ENCODE data around the gene CACNA1F. TPM values are rescaled to one million over a fixed set of nuclear protein-coding genes. Genes with fewer than 3 reads are reported as not detected.

CACNA1F gene
- total RNA-seq, 1 donor from 2014 or later: 0.47 TPM

DNA sequence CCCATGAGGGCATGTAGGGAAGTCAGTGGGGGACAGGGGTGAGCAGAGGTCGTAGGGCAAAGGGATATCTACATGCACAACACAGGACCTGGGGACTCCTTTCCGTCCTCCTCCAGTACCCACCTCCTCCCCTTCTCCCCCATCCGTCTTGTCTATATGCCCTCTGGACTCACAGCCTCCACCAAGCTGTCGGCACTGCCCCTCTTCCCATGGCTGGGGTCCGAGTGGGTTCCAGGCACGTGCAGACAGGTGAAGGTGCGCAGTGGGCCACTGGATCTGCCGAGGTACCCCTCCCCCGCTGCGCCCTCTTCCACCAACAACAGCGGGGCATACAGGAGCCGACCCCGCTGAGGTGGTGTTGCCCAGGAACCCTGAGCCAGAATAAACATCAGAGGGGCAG lies 27.7 kb downstream of the CACNA1F start:
- no peaks in the 10 kb centered on the region for H3K36me3 Mint-ChIP-seq (ENCODE audit: unreplicated experiment)
- peaks cover 2% of the 10 kb centered on the region for H3K4me1 Mint-ChIP-seq (ENCODE audit: low read depth, unreplicated experiment)
- no peak overlapping the region for H3K27ac Mint-ChIP-seq (ENCODE audit: unreplicated experiment)
- TF ChIP-seq, protein P1, sequence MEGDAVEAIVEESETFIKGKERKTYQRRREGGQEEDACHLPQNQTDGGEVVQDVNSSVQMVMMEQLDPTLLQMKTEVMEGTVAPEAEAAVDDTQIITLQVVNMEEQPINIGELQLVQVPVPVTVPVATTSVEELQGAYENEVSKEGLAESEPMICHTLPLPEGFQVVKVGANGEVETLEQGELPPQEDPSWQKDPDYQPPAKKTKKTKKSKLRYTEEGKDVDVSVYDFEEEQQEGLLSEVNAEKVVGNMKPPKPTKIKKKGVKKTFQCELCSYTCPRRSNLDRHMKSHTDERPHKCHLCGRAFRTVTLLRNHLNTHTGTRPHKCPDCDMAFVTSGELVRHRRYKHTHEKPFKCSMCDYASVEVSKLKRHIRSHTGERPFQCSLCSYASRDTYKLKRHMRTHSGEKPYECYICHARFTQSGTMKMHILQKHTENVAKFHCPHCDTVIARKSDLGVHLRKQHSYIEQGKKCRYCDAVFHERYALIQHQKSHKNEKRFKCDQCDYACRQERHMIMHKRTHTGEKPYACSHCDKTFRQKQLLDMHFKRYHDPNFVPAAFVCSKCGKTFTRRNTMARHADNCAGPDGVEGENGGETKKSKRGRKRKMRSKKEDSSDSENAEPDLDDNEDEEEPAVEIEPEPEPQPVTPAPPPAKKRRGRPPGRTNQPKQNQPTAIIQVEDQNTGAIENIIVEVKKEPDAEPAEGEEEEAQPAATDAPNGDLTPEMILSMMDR (IDR thresholded peaks at IDR 0.05; ENCODE audit: partially characterized antibody, unreplicated experiment): no peak
- H3K27me3 Mint-ChIP-seq (ENCODE audit: unreplicated experiment): peaks cover 4% of the 10 kb centered on the region
- peaks cover 3% of the 10 kb centered on the region for H3K9me3 Mint-ChIP-seq (ENCODE audit: unreplicated experiment)
- no peak overlapping the region for H3K4me3 Mint-ChIP-seq (ENCODE audit: unreplicated experiment)
- no peak for DNase-seq

DNA sequence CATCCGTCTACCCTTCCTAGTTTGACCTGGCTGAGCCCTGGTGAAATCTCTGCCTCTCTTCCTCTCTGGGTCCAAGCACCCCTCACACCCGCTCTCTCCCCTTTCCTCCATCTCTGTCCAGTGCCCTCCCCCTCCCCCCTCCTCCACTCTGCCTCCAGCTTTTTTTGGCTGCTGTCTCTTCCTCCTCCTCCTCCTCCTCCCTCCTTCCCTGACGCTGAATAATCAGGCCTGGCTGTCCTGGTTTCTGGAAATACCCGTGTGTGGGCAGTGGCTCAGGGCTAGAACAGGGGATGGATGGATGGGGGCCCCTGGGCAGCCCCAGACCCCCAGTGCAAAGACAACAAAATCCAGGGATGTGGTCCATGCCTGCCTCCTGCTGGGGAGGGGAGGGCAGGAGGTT lies 28.4 kb downstream of the CACNA1F start:
- Mint-ChIP-seq H3K27ac (ENCODE audit: unreplicated experiment) (no peak overlapping the region), H3K4me1 (ENCODE audit: low read depth, unreplicated experiment) (peaks cover 2% of the 10 kb centered on the region), H3K4me3 (ENCODE audit: unreplicated experiment) (no peak overlapping the region), H3K9me3 (ENCODE audit: unreplicated experiment) (peaks cover 3% of the 10 kb centered on the region), H3K36me3 (ENCODE audit: unreplicated experiment) (no peaks in the 10 kb centered on the region), H3K27me3 (ENCODE audit: unreplicated experiment) (peaks cover 4% of the 10 kb centered on the region)
- DNase-seq: no peak
- TF ChIP-seq, protein P1 (IDR thresholded peaks at IDR 0.05; ENCODE audit: partially characterized antibody, unreplicated experiment): no peak

DNA sequence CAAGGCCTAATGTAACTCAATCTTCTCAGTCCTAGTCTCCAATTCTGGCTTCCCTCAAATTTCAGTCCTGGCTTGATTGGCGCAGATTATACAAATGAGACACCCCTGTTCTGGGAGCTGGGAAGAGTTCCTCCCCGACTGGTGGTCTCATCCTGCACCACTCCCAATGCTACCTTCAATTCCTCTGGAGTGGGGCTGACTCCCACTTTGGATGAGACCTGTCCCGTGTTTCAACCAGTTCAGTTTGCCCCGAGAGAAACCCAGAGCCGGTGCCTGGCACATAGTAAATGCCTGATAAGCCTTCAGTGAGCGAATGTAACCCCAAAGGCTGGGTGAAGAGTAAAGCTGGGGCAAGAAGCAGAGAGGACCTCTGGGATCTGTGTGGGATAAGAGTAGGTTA lies 29.1 kb downstream of the CACNA1F start:
- Mint-ChIP-seq H3K27me3 (ENCODE audit: unreplicated experiment) (peaks cover 4% of the 10 kb centered on the region), H3K36me3 (ENCODE audit: unreplicated experiment) (no peaks in the 10 kb centered on the region), H3K4me1 (ENCODE audit: low read depth, unreplicated experiment) (peaks cover 2% of the 10 kb centered on the region), H3K27ac (ENCODE audit: unreplicated experiment) (no peak overlapping the region), H3K9me3 (ENCODE audit: unreplicated experiment) (peaks cover 3% of the 10 kb centered on the region), H3K4me3 (ENCODE audit: unreplicated experiment) (no peak overlapping the region)
- DNase-seq: no peak
- TF ChIP-seq, protein P1 (IDR thresholded peaks at IDR 0.05; ENCODE audit: partially characterized antibody, unreplicated experiment): no peak

DNA sequence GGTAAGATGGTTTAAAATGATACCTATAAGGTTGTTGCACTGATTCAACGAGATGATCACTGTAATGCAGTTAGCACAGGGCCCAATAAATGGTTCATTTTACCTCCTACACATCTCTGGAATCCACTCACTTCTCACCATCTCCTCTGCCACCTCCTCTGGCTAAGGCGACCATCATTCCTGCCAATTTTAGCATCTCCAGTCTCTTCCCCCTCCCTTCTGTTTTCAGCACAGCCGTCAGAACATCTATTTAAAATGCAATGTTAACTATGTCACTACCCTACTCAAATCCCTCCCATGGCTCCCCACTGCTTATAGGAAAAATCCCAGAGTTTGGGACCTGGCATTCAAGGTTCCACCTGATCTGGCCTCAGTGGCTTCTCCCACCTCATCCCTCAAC lies 29.6 kb downstream of the CACNA1F start:
- TF ChIP-seq, protein P1 (IDR thresholded peaks at IDR 0.05; ENCODE audit: partially characterized antibody, unreplicated experiment): no peak
- Mint-ChIP-seq H3K36me3 (ENCODE audit: unreplicated experiment) (peaks cover under 1% of the 10 kb centered on the region), H3K27me3 (ENCODE audit: unreplicated experiment) (peaks cover 6% of the 10 kb centered on the region), H3K4me1 (ENCODE audit: low read depth, unreplicated experiment) (peaks cover 2% of the 10 kb centered on the region), H3K9me3 (ENCODE audit: unreplicated experiment) (peaks cover 3% of the 10 kb centered on the region), H3K27ac (ENCODE audit: unreplicated experiment) (no peak overlapping the region), H3K4me3 (ENCODE audit: unreplicated experiment) (no peak overlapping the region)
- no peak for DNase-seq

DNA sequence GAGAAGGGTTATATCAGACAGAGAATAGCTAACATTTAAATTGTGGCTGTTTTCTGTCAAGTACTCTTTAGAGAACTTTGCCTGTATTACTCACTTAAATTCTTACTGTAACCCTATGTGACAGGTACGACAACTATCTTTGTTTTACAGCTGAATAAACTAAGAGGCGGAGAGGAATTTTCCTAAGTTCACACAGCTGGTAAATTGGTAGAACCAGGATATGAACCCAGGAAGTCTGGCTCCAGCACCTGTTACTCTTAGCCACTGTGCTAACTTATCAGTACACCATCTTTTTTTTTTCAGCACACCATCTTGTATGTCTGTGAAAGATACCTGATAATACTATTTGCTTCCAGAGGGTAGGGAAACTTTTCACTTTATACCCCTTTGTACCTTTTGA lies 31.1 kb downstream of the CACNA1F start:
- peaks cover 12% of the 10 kb centered on the region for H3K27me3 Mint-ChIP-seq (ENCODE audit: unreplicated experiment)
- DNase-seq: no peak
- peaks cover 12% of the 10 kb centered on the region for H3K4me1 Mint-ChIP-seq (ENCODE audit: low read depth, unreplicated experiment)
- peaks cover 12% of the 10 kb centered on the region for H3K9me3 Mint-ChIP-seq (ENCODE audit: unreplicated experiment)
- no peak overlapping the region for H3K27ac Mint-ChIP-seq (ENCODE audit: unreplicated experiment)
- TF ChIP-seq, protein P1 (IDR thresholded peaks at IDR 0.05; ENCODE audit: partially characterized antibody, unreplicated experiment): no peak
- H3K36me3 Mint-ChIP-seq (ENCODE audit: unreplicated experiment): peaks cover 8% of the 10 kb centered on the region
- peak overlapping the region; percentile 34 for H3K4me3 Mint-ChIP-seq (ENCODE audit: unreplicated experiment)

Data from glutamatergic neuron (in vitro differentiated cells).